ENCODE results near the gene ZNF516. TPM values are rescaled to one million over a fixed set of nuclear protein-coding genes. Genes with fewer than 3 reads are reported as not detected.
A peak's percentile ranks its signal among the peaks of the same experiment; 100 is the strongest.

ZNF516 gene
- total and polyA plus RNA-seq, 7 donors = 2.1 to 29.9 (median 24.3) TPM

GRCh38 chr18:76384861-76385680 is 110.0 kb downstream of the ZNF516 start:
- TF ChIP-seq POLR2AphosphoS5 (IDR thresholded peaks at IDR 0.05) = no peak
- no peak for TF ChIP-seq CTCF (IDR thresholded peaks at IDR 0.05)
- no peak for TF ChIP-seq EP300 (IDR thresholded peaks at IDR 0.05)
- TF ChIP-seq POLR2A (IDR thresholded peaks at IDR 0.05) = no peak
- Histone ChIP-seq H3K4me3 (no peak overlapping the region), H3K36me3 (peaks cover 0 to 3% (median under 1%) of the 10 kb centered on the region in 4 donors), H3K27me3 (no peaks in the 10 kb centered on the region), H3K4me1 (peaks cover 0 to 32% (median 17%) of the 10 kb centered on the region in 4 donors), H3K9me3 (no peaks in the 10 kb centered on the region), H3K27ac (no peak overlapping the region)
- WGBS, 2 donors = 95% methylated on average over 35 of the region's 35 CpGs
- peak; percentile 50 for DNase-seq
- intact Hi-C loops (cut with DNase I) = no loop called here

- Histone ChIP-seq H3K4me3 (no peak overlapping the region), H3K9me3 (no peaks in the 10 kb centered on the region), H3K27me3 (no peaks in the 10 kb centered on the region), H3K4me1 (peaks cover 0 to 24% (median 9%) of the 10 kb centered on the region in 4 donors), H3K27ac (no peak overlapping the region), H3K36me3 (peaks cover 6 to 11% (median 8%) of the 10 kb centered on the region in 4 donors)
- WGBS, 2 donors = 92% methylated on average over 30 of the region's 30 CpGs
- peak; percentile 46 for DNase-seq
- intact Hi-C loops (cut with DNase I) = no loop called here
- no peak for TF ChIP-seq POLR2AphosphoS5 (IDR thresholded peaks at IDR 0.05)
- no peak for TF ChIP-seq POLR2A (IDR thresholded peaks at IDR 0.05)
- TF ChIP-seq EP300 (IDR thresholded peaks at IDR 0.05) = no peak
- no peak for TF ChIP-seq CTCF (IDR thresholded peaks at IDR 0.05)
These were observed 110.8 kb downstream of the ZNF516 start for GRCh38 chr18:76384114-76384790.

GRCh38 chr18:76383636-76384035 is 111.4 kb downstream of the ZNF516 start:
- no peak overlapping the region for H3K4me3 ChIP-seq
- intact Hi-C loops (cut with DNase I) = no loop called here
- peaks cover 9 to 17% (median 14%) of the 10 kb centered on the region in 4 donors for H3K36me3 ChIP-seq
- no peaks in the 10 kb centered on the region for H3K27me3 ChIP-seq
- no peak overlapping the region for H3K27ac ChIP-seq
- 91 to 95% methylated on average over 13 of the region's 13 CpGs for WGBS, 2 donors
- no peak for TF ChIP-seq EP300 (IDR thresholded peaks at IDR 0.05)
- no peak for TF ChIP-seq POLR2A (IDR thresholded peaks at IDR 0.05)
- no peak for TF ChIP-seq POLR2AphosphoS5 (IDR thresholded peaks at IDR 0.05)
- no peak for TF ChIP-seq CTCF (IDR thresholded peaks at IDR 0.05)
- DNase-seq = peak; percentile 55
- no peaks in the 10 kb centered on the region for H3K9me3 ChIP-seq
- H3K4me1 ChIP-seq = peaks cover 0 to 17% (median 3%) of the 10 kb centered on the region in 4 donors

GRCh38 chr18:76382275-76382674 is 112.8 kb downstream of the ZNF516 start:
- no peak overlapping the region for H3K27ac ChIP-seq
- H3K4me1 ChIP-seq = peaks cover 0 to 25% (median 4%) of the 10 kb centered on the region in 4 donors
- 80 to 90% methylated on average over 8 of the region's 8 CpGs for WGBS, 2 donors
- H3K27me3 ChIP-seq = no peaks in the 10 kb centered on the region
- TF ChIP-seq POLR2AphosphoS5 (IDR thresholded peaks at IDR 0.05) (no peak), CTCF (IDR thresholded peaks at IDR 0.05) (no peak), EP300 (IDR thresholded peaks at IDR 0.05) (no peak), POLR2A (IDR thresholded peaks at IDR 0.05) (no peak)
- intact Hi-C loops (cut with DNase I) = no loop called here
- peak; percentile 57 for DNase-seq
- H3K36me3 ChIP-seq = peaks cover 13 to 26% (median 19%) of the 10 kb centered on the region in 4 donors
- no peaks in the 10 kb centered on the region for H3K9me3 ChIP-seq
- no peak overlapping the region for H3K4me3 ChIP-seq

Measured in sigmoid colon (tissue), 7 donors.